AG04450 (cell line): ENCODE data around the gene PTPRJ. TPM values are rescaled to one million over a fixed set of nuclear protein-coding genes. Genes with fewer than 3 reads are reported as not detected.
A peak's percentile ranks its signal among the peaks of the same experiment; 100 is the strongest.

Experiments
- CTCF ChIA-PET: fragments of 300-600, 350-600 bp; formaldehyde crosslinking; extraction: SDS; loops from one replicate; lab custom pipeline; 2022; ENCODE audit warnings: antibody characterized with exemption, inconsistent platforms; lab: Charles Lee
- POLR2A ChIA-PET: fragments of 350-600 bp; formaldehyde crosslinking; extraction: SDS; loops from one replicate; lab custom pipeline; 2021; ENCODE audit warnings: antibody characterized with exemption, inconsistent platforms; lab: Yijun Ruan, JAX
- DNase-seq: peaks from one replicate; pipeline ENCODE4 v3.0.0-alpha.2; 2011; ENCODE audit warnings: low read depth, low spot score
- H3K27ac ChIP-seq: one replicate; pipeline ENCODE4 v1.5.1; 2012; ENCODE audit warnings: low read depth, low read length, control low read depth
- H3K27me3 ChIP-seq: one replicate; pipeline ENCODE4 v1.6.0; 2012; ENCODE audit warnings: low read length; ENCODE audit not compliant: control insufficient read depth, insufficient read depth
- H3K4me3 ChIP-seq: 2 replicates; pipeline ENCODE4 v1.5.1; 2011; ENCODE audit warnings: mild to moderate bottlenecking, low read depth, low read length, control low read depth
- H3K9me3 ChIP-seq: 2 replicates; pipeline ENCODE4 v1.5.1; 2012; ENCODE audit warnings: low read length; ENCODE audit not compliant: control insufficient read depth, insufficient read depth
- CTCF ChIP-seq: IDR thresholded peaks from 2 replicates; pipeline ENCODE4 v1.5.1; 2011; ENCODE audit warnings: low read depth, low read length, control low read depth, inconsistent platforms
- polyA plus RNA-seq: library from polyadenylated mRNA; depleted of rRNA; stranded (reverse); fragments of >200 nt; gene quantifications from 2 replicates; pipeline ENCODE4 v1.2.3, GENCODE V29; 2011

PTPRJ gene
- polyA plus RNA-seq, 1 experiment = 5.2 TPM

GRCh38 chr11:48094643-48095339 lies 114.4 kb downstream of the PTPRJ start:
- CTCF ChIA-PET = interaction anchor here (1.1 to 3.2 kb wide), 2 partner anchors 160 to 242 kb away, joined by 4 to 14 read pairs; no protein-coding TSS in a partner anchor
- H3K27ac ChIP-seq = no peak overlapping the region
- DNase-seq = no peak
- H3K4me3 ChIP-seq = no peak overlapping the region
- no peaks in the 10 kb centered on the region for H3K9me3 ChIP-seq
- H3K27me3 ChIP-seq = no peaks in the 10 kb centered on the region
- POLR2A ChIA-PET = no interaction called here
- no peak for TF ChIP-seq CTCF

DNA sequence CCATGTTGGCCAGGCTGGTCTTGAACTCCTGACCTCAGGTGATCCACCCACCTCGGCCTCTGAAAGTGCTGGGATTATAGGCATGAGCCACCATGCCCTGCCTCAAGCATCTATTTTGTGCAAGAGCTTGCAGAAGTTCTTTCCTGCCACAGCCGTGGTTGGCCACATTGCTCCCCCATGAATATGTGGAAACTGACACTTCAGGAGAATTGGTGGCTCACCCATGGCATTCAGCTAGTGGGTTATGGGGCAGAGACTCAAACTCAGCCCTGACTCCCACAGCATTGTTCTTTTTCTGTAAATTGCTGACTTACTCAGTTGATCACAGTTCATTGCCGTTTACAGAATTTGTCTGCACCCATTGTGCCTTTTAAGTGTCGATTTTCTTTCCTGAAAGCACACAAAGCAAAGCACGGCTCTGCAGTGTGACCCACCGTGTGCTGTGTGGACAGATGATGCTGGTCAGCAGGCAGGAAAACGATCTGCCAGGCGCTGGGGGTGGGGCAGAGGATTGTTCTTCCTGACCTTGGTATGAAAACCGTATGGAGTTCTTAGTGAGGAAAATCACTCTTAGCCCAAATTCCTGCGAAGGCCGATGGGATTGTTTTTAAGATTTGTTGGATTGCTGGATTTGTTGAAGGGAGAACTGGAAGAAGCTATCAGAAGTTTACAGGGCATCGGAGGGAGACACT lies 115.6 kb downstream of the PTPRJ start:
- ChIA-PET POLR2A (interaction anchor here (1.6 kb wide), 1 partner anchor 32 kb away, joined by 7 read pairs; no protein-coding TSS in a partner anchor), CTCF (interaction anchor here (1.1 to 3.2 kb wide), 2 partner anchors 162 to 243 kb away, joined by 4 to 14 read pairs; no protein-coding TSS in a partner anchor)
- no peak overlapping the region for H3K4me3 ChIP-seq
- DNase-seq = no peak
- H3K27ac ChIP-seq = peak overlapping the region; percentile 0
- no peaks in the 10 kb centered on the region for H3K9me3 ChIP-seq
- no peak for TF ChIP-seq CTCF
- no peaks in the 10 kb centered on the region for H3K27me3 ChIP-seq

GRCh38 chr11:48096588-48097525 lies 116.5 kb downstream of the PTPRJ start:
- DNase-seq = no peak
- Histone ChIP-seq H3K9me3 (no peaks in the 10 kb centered on the region), H3K4me3 (no peak overlapping the region), H3K27ac (peak overlapping the region; percentile 42), H3K27me3 (no peaks in the 10 kb centered on the region)
- TF ChIP-seq CTCF = no peak
- CTCF ChIA-PET = interaction anchor here (0.7 to 3.2 kb wide), 4 partner anchors 10 to 163 kb away, joined by 3 to 14 read pairs (median 6); no protein-coding TSS in a partner anchor
- POLR2A ChIA-PET = interaction anchor here (1.6 kb wide), 1 partner anchor 33 kb away, joined by 7 read pairs; no protein-coding TSS in a partner anchor

DNA sequence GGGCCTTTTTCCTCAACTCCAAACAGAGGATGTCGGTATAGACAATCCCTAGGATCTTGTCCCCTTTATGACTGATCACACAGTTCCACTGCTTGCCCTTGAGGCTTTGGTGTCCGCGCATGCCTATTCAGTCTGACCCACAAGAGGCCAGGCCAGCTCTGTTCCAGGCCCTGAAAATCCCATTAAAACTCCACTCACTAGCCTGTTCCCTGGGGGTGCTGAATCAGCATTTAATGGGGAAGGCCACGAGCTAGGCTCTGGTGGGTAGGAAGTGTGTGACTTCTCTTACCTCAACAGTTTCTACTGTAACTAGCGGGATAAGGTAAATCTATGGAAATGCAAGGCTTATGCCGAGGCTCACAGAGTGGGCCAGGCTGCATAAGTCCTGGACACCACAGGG lies 117.7 kb downstream of the PTPRJ start:
- no peak for DNase-seq
- H3K27me3 ChIP-seq = no peaks in the 10 kb centered on the region
- H3K4me3 ChIP-seq = no peak overlapping the region
- no peaks in the 10 kb centered on the region for H3K9me3 ChIP-seq
- ChIA-PET POLR2A (no interaction called here), CTCF (interaction anchor here (0.7 to 3.2 kb wide), 4 partner anchors 9 to 164 kb away, joined by 3 to 14 read pairs (median 6); no protein-coding TSS in a partner anchor)
- TF ChIP-seq CTCF = no peak
- no peak overlapping the region for H3K27ac ChIP-seq
